NCI-H345 treated with DMSO at 0.1 percent for 48 hours (cell line): Measurements from ENCODE around the gene HIP1R.

Experiments used
- DNase-seq: peaks from one replicate; lab custom pipeline; 2025; ENCODE audit not compliant: unreplicated experiment; lab: John Stamatoyannopoulos, UW

Gene HIP1R

GRCh38 chr12:122860854-122861586 is 25.8 kb downstream of the HIP1R start:
- no peak for DNase-seq

- DNase-seq = no peak
Observed at GRCh38 chr12:122861587-122861970, 26.3 kb downstream of the HIP1R start.

GRCh38 chr12:122862110-122862634 is 26.9 kb downstream of the HIP1R start:
- no peak for DNase-seq

- DNase-seq = peak; percentile 89
Observed at GRCh38 chr12:122862872-122863701, 27.8 kb downstream of the HIP1R start.

- DNase-seq = no peak
Observed at GRCh38 chr12:122864894-122865253, 29.6 kb downstream of the HIP1R start.

GRCh38 chr12:122865268-122866231 is 30.3 kb downstream of the HIP1R start:
- DNase-seq = no peak

GRCh38 chr12:122866379-122866778 is 31.1 kb downstream of the HIP1R start:
- no peak for DNase-seq

- DNase-seq = no peak
Observed at GRCh38 chr12:122866950-122867607, 31.8 kb downstream of the HIP1R start.

- no peak for DNase-seq
Observed at GRCh38 chr12:122867691-122868461, 32.6 kb downstream of the HIP1R start.

GRCh38 chr12:122868471-122869177 is 33.4 kb downstream of the HIP1R start:
- no peak for DNase-seq

- DNase-seq = no peak
Observed at GRCh38 chr12:122869207-122869973, 34.1 kb downstream of the HIP1R start.

- no peak for DNase-seq
Observed at GRCh38 chr12:122870163-122870842, 35.0 kb downstream of the HIP1R start.

- no peak for DNase-seq
Observed at GRCh38 chr12:122870867-122871664, 35.8 kb downstream of the HIP1R start.

GRCh38 chr12:122871851-122872780 is 36.9 kb downstream of the HIP1R start:
- DNase-seq = peak; percentile 93

- DNase-seq = no peak
Observed at GRCh38 chr12:122872815-122873361, 37.6 kb downstream of the HIP1R start.

GRCh38 chr12:122873540-122873939 is 38.3 kb downstream of the HIP1R start:
- DNase-seq = no peak
